Caki2 (cell line): ENCODE measurements around the gene ADPRM. TPM values are rescaled to one million over a fixed set of nuclear protein-coding genes. Genes with fewer than 3 reads are reported as not detected.
"Not testable (repeated sequence)": the region's sequence is repeated elsewhere in the genome, so short reads cannot be mapped to it uniquely, and the experiment has no call there.

Experiments
- DNase-seq: peaks from one replicate; pipeline ENCODE4 v3.0.0-alpha.2; 2015; ENCODE audit warnings: low read depth
- in situ Hi-C: cut with HindIII; loops from 2 replicates; pipeline ENCODE4 v1.10.0; 2016; ENCODE audit warnings: low sequenced_read_pairs, low pct_unique_long_range_greater_than_20kb, mixed read lengths
- total RNA-seq: library from RNA; depleted of rRNA; stranded (reverse); fragments of >200 nt; shearing (Covaris generic); gene quantifications from 2 replicates; pipeline ENCODE4 v1.2.3, GENCODE V29; 2014; ENCODE audit warnings: low replicate concordance

ADPRM gene
- total RNA-seq, 1 experiment from 2014 or later, result 1.9 TPM

- in situ Hi-C loops, DNase-seq: not testable (repeated sequence)
Observed at GRCh38 chr17:10695875-10696407, 1.5 kb upstream of the ADPRM start.

- in situ Hi-C loops, result no loop called here
- DNase-seq, result no peak
Observed at GRCh38 chr17:10698096-10698818, 863 bp downstream of the ADPRM start.

GRCh38 chr17:10699856-10700255 is 2.5 kb downstream of the ADPRM start:
- in situ Hi-C loops, result no loop called here
- DNase-seq, result no peak

- in situ Hi-C loops, result no loop called here
- no peak for DNase-seq
Observed at GRCh38 chr17:10702574-10702973, 5.2 kb downstream of the ADPRM start.

GRCh38 chr17:10705727-10706126 is 8.3 kb downstream of the ADPRM start:
- in situ Hi-C loops, result no loop called here
- DNase-seq, result no peak

GRCh38 chr17:10713318-10713717 is 15.9 kb downstream of the ADPRM start:
- DNase-seq, result no peak
- in situ Hi-C loops, result no loop called here

- in situ Hi-C loops, result no loop called here
- DNase-seq, result no peak
Observed at GRCh38 chr17:10716218-10716617, 18.8 kb downstream of the ADPRM start.

GRCh38 chr17:10718547-10718946 is 21.2 kb downstream of the ADPRM start:
- in situ Hi-C loops, result no loop called here
- no peak for DNase-seq

- DNase-seq, result no peak
- in situ Hi-C loops, result no loop called here
Observed at GRCh38 chr17:10724546-10725195, 27.3 kb downstream of the ADPRM start.

GRCh38 chr17:10725262-10725661 is 27.9 kb downstream of the ADPRM start:
- in situ Hi-C loops, result no loop called here

GRCh38 chr17:10726196-10726595 is 28.8 kb downstream of the ADPRM start:
- no peak for DNase-seq
- in situ Hi-C loops, result no loop called here

More at GRCh38 chr17:10725262-10725661, 27.9 kb downstream of the ADPRM start:
- no peak for DNase-seq

GRCh38 chr17:10727192-10727591 is 29.8 kb downstream of the ADPRM start:
- no peak for DNase-seq
- in situ Hi-C loops, result no loop called here

- in situ Hi-C loops, result no loop called here
- no peak for DNase-seq
Observed at GRCh38 chr17:10728331-10728892, 31.0 kb downstream of the ADPRM start.

GRCh38 chr17:10729334-10730193 is 32.2 kb downstream of the ADPRM start, which contains the start of gene TMEM220:
Gene TMEM220, minus strand, starts transcription at chr17:10730023. Its CDS starts 172 bp downstream, at chr17:10729851.
- peak; percentile 76 for DNase-seq
- in situ Hi-C loops, result no loop called here

- DNase-seq, in situ Hi-C loops: not testable (repeated sequence)
Observed at GRCh38 chr17:10730247-10730646, 32.9 kb downstream of the ADPRM start.

GRCh38 chr17:10731408-10731879 is 34.0 kb downstream of the ADPRM start:
- DNase-seq, result no peak
- in situ Hi-C loops, result no loop called here

- DNase-seq, in situ Hi-C loops: not testable (repeated sequence)
Observed at GRCh38 chr17:10732121-10732520, 34.7 kb downstream of the ADPRM start.

- no peak for DNase-seq
- in situ Hi-C loops, result no loop called here
Observed at GRCh38 chr17:10733666-10734065, 36.3 kb downstream of the ADPRM start.
